COLO668 (cell line): ENCODE measurements around the gene RBP4.

Source experiments
- DNase-seq: peaks from one replicate; lab custom pipeline; 2025; ENCODE audit not compliant: unreplicated experiment; lab: John Stamatoyannopoulos, UW

RBP4 gene

GRCh38 chr10:93596539-93596938 is 4.5 kb downstream of the RBP4 start:
- DNase-seq: no peak

DNA sequence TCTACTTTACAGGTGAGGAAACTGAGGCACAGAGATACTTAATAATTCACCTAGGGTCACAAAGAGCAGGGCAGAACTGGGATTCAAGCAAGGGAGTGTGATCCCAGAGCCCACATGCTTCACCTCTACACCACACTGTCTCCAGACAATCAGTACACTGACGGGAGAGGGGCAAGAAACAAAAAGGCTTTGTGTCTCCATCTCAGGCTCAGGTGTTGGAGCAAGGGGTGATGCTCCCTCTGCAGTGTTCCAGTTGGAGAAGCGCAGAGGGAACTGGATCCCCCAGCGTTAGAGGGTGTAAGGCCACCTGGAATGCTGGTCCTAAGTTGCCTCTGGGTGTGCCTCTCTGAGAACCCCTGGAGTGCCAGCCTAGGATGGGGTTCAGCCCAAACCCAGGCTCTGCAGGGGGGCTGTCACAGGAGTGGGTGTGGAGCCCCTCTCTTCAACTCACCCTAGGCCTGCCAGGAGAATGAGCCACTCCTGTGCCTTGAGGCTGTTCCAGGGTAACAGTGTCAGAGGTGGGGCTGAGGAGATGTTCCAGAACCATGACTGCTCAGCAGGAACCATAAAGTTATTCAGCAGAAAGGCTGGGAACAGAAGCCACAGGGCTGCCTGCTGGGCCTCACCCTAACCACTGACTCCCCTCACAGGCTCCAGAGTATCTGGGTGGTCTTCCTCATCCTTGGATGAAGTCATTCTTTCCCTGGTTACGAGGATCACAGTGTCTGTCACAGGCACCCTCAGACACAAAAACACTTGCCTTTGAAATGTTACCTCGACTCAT is 5.5 kb downstream of the RBP4 start:
- no peak for DNase-seq

DNA sequence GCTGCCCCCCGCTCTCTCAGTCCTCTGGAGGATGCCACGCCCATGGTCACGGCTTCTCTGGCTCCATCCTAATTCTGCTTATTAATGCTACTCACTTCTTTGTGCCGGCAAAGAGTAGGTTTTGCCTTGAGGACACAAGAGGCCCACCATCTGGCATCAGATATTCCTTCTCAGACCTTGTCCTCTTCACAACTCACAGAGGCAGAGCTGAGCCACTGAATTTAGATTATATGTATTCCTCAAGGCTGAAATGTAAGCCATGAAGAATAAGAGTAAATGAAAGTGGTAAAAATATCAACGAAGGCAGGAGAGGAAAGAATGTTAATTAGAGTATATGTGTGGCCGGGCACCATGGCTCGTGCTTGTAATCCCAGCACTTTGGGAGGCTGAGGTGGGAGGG is 6.5 kb downstream of the RBP4 start:
- DNase-seq: no peak

GRCh38 chr10:93593749-93594148 is 7.3 kb downstream of the RBP4 start:
- DNase-seq: no peak

DNA sequence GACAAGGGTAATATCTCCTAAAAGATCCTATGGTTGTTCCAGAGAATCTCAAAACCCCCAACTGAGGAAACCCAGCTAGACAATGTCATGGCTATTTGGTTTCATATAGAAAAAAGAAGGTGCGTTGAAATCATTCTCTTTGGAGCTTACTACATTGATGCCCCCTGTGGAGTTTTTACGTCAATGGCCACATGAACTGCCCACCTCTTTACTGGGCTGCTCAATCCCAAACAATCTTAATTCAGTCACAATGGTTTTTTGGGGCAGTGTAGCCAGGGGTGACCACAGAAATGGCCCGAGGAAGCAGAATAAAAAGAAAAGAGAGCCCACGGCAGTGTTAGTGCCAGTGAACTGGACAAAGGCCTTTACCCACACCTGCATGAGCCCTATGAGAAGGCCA is 7.8 kb downstream of the RBP4 start:
- DNase-seq: no peak

DNA sequence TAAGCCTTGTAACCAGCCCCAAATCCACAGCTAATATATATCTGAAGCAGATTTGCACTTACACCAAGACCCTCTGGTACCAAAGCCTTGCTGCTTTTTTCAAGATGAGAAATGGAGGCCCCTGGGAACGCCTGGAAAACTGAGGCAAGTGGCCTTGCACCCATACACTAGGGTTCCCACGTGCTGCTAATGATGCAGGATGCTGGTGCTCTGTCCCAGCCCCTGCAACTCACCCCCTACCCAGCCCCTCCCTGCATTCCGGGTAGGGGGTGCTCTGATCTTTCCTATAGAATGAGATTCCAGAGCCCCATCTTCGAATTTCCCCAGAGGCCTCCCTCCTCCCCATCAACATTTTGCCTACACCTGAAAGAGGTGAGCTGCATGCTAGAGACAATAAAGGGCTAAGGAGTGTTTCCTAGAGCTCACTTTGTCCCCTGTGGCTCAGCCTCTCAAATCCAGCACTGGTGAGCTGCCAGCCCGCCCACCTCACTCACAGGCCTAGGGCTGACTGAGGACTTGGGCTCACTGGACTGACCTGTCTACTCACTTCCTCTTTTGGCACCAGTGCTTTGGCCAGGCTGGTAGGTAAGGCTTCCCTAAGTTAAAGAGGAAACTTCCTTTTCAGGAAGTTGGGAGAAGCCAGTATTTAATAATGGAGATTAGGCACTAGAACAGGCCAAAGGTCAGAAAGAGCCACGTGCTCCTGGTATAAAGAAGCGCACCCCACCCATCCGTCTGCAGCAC is 9.8 kb downstream of the RBP4 start:
- no peak for DNase-seq

DNA sequence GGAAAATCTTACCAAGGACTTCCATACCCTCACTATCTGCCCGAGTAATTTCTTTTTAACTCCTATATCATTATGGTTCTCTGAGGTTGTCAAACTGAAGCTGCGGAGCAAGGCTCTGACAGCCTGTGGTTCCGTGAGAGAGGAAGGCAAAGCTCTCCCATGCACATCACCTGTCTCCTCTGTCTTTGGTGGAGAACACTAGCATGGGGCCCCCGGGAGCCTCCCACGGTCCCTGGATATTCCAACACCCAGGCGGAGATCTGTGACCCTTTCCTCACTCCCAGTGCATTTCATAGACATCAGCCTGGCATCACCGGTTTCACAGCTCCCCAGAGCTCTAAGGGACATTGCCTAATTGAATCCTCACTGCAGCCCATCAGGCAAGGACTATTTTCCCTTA is 10.4 kb downstream of the RBP4 start:
- DNase-seq: no peak

DNA sequence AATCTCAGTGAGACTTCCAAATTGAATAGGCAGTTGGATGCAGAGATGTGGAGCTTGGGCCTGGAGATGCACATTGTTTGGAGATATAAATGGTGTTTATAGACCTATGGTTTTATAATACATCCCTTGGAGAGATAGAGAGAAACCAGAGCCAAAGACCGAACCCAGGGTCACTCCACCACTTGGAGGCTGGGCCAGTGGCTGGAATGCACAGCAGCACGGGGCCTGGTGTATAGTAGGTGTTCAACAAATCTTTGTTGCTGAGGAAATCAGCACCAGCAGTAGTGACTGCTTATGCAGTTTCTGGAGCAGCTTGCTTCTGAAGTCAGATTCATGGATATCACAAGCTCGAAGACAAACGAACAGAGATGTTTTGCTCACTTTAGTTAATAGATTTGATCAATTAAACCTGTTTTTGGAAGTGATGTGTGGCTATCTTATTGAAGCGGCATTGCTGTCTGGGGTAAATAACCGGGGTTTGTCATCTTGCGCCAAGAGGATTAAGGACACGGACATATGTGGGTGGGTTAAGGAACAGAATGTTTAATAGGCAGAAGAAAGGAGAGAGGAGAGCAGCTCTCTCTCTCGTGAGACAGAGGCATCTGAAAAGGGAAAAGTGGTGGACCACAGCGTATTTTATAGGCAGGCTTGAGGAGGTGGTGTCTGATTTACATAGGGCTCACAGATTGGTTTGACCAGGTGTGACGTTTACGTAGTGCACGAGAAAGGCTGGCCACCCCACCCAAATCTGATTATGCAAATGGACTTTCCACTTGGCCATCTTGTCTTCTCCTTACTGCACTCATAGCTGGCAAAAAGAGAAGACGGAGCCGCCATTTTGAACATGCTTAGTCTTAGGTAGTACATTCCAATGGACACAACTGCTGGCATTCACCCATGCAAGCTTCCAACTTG is 11.1 kb downstream of the RBP4 start:
- DNase-seq: no peak

DNA sequence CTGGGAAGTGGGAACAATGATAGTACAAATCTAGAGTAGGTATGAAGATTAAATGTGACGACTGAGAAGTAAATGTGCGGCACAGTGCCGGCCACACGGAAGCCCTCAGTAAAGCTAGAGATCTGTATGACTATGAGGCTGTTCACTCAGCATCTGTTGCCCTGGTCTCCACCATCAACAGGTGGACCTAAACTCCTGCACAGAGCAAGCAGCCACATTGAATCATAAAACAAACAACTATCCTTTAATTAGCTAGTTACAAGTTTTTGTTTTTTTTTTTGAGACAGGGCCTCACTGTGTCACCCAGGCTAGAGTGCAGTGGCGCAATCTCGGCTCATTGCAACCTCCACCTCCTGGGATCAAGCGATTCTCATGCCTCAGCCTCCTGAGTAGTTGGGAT is 16.6 kb downstream of the RBP4 start:
- DNase-seq: no peak

DNA sequence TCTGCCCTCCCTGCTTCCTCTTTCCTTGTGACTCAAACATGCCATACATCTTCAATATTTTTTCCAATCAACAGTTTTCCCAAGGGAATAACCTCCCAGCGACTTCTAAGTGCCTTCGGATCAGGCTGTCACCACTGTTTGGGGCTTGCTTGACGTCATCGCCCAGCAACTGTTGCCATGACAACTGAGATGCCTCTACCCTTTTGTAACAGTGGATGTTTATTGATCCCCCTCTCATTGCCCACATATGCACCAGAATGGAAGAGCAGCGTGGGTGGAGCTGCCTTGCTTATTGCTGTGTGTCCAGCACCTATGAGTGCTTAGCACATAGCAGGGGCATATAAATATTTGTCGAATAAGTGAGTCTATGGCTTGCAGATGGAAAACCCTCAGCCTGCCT is 20.2 kb downstream of the RBP4 start:
- DNase-seq: peak; percentile 5

DNA sequence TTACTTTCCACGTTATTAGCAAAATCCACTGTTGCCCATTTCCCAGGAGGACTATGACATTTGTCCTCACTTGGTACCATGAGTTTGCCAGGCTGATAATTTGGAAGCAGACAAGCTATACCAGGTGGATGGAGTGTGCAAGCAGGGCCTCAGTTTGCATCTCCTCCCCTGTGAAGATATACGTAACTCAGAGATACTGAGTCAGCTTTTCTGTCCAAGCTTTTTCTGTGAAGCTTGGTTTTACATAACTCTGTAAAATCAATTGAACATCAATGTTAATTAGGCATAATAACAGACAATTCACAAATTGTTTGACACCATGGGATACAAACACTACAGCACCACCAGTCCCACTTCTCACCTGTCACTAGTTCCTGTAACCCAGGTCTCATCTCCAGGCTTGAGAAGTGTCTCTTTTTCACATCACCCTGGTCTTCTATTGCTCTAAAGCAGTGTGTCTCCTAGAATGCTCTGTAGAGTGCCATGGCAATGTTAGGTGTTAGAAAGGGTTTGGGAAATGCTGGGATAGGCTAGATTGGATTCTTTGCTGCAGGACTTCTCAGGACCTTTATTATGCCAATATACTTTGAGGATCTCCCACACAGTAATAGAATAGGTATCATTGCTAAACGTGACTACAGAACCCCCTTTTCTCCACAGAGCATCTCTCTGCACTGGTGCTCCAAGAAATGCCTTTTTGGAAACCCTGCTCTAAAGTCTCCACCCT is 20.9 kb downstream of the RBP4 start:
- no peak for DNase-seq

GRCh38 chr10:93579089-93579488 is 21.9 kb downstream of the RBP4 start:
- no peak for DNase-seq

- DNase-seq: no peak
These were observed 23.5 kb downstream of the RBP4 start for GRCh38 chr10:93577565-93577964.

DNA sequence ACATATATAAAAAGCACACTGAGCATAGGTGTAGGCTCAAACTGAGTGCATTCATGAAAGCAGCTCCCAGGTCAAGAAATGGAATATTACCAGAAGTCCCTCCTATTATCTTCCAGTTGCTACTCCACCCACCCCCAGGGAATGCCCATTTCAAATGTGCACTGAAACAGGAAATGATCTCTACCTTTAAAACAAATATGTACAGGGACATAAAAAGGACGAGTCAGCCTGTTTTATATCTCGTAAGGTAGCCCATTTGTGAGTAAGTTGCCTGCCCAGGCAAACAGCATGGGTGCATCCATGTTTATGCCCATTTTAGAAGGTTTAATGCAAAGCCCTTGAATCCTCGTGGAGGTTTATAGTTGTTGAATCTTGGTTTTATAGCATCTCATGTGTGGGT is 24.1 kb downstream of the RBP4 start:
- DNase-seq: no peak

GRCh38 chr10:93573924-93574323 is 27.1 kb downstream of the RBP4 start:
- no peak for DNase-seq

DNA sequence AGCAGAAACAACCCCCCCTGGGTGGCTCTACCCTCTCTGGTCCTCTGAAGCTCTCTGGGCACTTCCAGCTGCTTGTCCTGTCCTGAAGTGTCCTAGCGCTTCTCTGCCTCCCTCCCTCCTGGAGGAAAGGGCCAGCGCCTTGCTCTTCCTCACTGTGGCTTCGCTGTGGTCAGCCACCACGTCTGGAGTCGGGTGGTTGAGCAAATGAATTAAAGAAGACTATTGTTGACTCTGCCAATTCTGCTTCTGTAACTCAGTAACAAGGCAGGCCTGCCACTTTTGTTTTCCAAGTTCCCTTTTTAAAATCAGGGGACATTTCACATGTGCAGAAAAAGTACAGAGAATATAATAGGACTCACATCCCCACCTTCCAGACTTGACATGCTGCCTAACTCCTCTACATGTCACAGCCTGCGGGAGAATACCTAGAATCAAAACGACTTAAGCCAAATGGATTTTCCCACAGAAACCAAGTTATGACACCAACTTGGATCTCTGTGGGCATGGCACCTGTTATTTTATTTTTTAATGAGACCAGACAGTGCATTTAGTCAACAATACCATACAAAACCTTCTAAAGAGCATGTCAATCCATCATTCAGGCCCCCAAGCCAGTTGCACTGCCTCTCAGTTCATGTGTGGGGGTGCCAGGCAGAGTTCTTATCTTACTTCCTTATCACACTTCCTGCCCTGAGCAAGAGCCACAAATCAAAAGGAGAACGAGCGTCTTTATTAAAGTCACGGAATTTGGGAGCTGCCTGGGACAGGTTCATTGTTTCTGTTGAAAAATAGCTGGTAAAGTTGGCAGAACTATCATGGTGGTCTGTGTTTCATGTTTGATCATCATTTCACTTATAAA is 27.8 kb downstream of the RBP4 start:
- no peak for DNase-seq

- DNase-seq: no peak
These were observed 28.4 kb downstream of the RBP4 start for GRCh38 chr10:93572606-93573005.

- no peak for DNase-seq
These were observed 30.7 kb downstream of the RBP4 start for GRCh38 chr10:93570383-93570782.

GRCh38 chr10:93568105-93568390 is 33.0 kb downstream of the RBP4 start:
- DNase-seq: peak; percentile 20
